Gastrocnemius medialis (tissue), 4 donors: ENCODE data around the gene ANKRD55. TPM values are rescaled to one million over a fixed set of nuclear protein-coding genes. Genes with fewer than 3 reads are reported as not detected.
"Not testable (repeated sequence)": the region's sequence is repeated elsewhere in the genome, so short reads cannot be mapped to it uniquely, and the experiment has no call there.

Source experiments
- ATAC-seq, 2 donors: fragments of 150-250 bp; one replicate each; pipeline ENCODE4 v1.9.1; 2016
- DNase-seq, 2 donors: peaks; one replicate each; pipeline ENCODE4 v3.0.0-alpha.2; 2019
- H3K27ac ChIP-seq, 4 donors: fragments of 200-600 bp; sonication (generic); 1 replicate in 1 of 4; 2 replicates in 3 of 4; pipeline ENCODE4 v1.5.1; 2016 to 2018; ENCODE audit warnings: mild to moderate bottlenecking in 2 of 4, moderate library complexity in 1 of 4
- H3K27me3 ChIP-seq, 3 donors: fragments of 200-600 bp; sonication (generic) in 2 of 3; 1 replicate in 1 of 3; 2 replicates in 2 of 3; pipeline versions ENCODE4 v1.5.1 to v1.6.0; 2016 to 2019; ENCODE audit warnings: mild to moderate bottlenecking in 1 of 3, moderate library complexity in 1 of 3
- H3K36me3 ChIP-seq, 2 donors: fragments of 200-600 bp; sonication (generic) in 1 of 2; one replicate each; pipeline ENCODE4 v1.5.1; 2017 to 2018
- H3K4me1 ChIP-seq, 2 donors: fragments of 200-600 bp; sonication (generic) in 1 of 2; one replicate each; pipeline ENCODE4 v1.5.1; 2016 to 2017; ENCODE audit warnings: mild to moderate bottlenecking in 2 of 2
- H3K4me3 ChIP-seq, 4 donors: fragments of 200-600 bp; sonication (generic) in 3 of 4; 1 replicate in 1 of 4; 2 replicates in 3 of 4; pipeline ENCODE4 v1.5.1; 2016 to 2019; ENCODE audit warnings: mild to moderate bottlenecking in 2 of 4
- H3K9me3 ChIP-seq, 3 donors: fragments of 200-600 bp; sonication (generic) in 2 of 3; 1 replicate in 1 of 3; 2 replicates in 2 of 3; pipeline ENCODE4 v1.5.1; 2016 to 2019
- CTCF ChIP-seq, 5 experiments: fragments of 450-650 bp in 3 of 5; fragments of 200-600 bp in 2 of 5; sonication (generic) in 2 of 5; IDR thresholded peaks in 4 of 5; conservative IDR thresholded peaks in 1 of 5; 1 replicate in 4 of 5; 2 replicates in 1 of 5; pipeline ENCODE4 v1.5.1; 2016 to 2019; ENCODE audit warnings: antibody characterized with exemption in 5 of 5, mild to moderate bottlenecking in 3 of 5, moderate library complexity in 3 of 5
- POLR2A ChIP-seq, 2 donors: fragments of 450-650 bp; IDR thresholded peaks; one replicate each; pipeline ENCODE4 v1.6.1; 2017; ENCODE audit warnings: antibody characterized with exemption in 2 of 2, mild to moderate bottlenecking in 2 of 2, moderate library complexity in 2 of 2
- in situ Hi-C, 4 donors: fragments of 200-750 bp; cut with MboI; loops; one replicate each; pipeline versions ENCODE4 v1.15.0 to v1.8.0; 2017; ENCODE audit warnings: low sequenced_read_pairs in 4 of 4
- intact Hi-C: fragments of 100-400 bp; cut with DNase I; formaldehyde crosslinking; loops from one replicate; pipeline ENCODE4 v1.15.1; 2023; ENCODE audit warnings: low total_unique reads
- total RNA-seq, 4 donors: library from RNA; depleted of rRNA; stranded (reverse); fragments of >200 nt; gene quantifications; one replicate each; pipeline versions ENCODE4 v1.1.0 to v1.2.3, GENCODE V29; 2016

ANKRD55 gene
- total RNA-seq, 4 donors from 2014 or later, result not detected

- no peaks in the 10 kb centered on the region for H3K27me3 ChIP-seq
- in situ Hi-C loops (loop anchor here in 2 of 4 donors (25.0 kb wide), 2 partner anchors 885 to 960 kb away; no protein-coding TSS in a partner anchor), intact Hi-C loops (no loop called here)
- H3K36me3 ChIP-seq, result no peaks in the 10 kb centered on the region
- TF ChIP-seq CTCF (IDR thresholded peaks at IDR 0.05 in 4 of 5, conservative IDR thresholded peaks at IDR 0.05 in 1 of 5) (no peak), POLR2A (IDR thresholded peaks at IDR 0.05) (no peak)
- DNase-seq, result no peak
- no peak for ATAC-seq
- H3K4me1 ChIP-seq, result no peaks in the 10 kb centered on the region
- H3K9me3 ChIP-seq, result no peaks in the 10 kb centered on the region
- H3K4me3 ChIP-seq, result no peak overlapping the region
- no peak overlapping the region for H3K27ac ChIP-seq
Observed at GRCh38 chr5:56251918-56252553, 18.9 kb upstream of the ANKRD55 start.

GRCh38 chr5:56251440-56251839 lies 18.3 kb upstream of the ANKRD55 start:
- intact Hi-C loops (no loop called here), in situ Hi-C loops (loop anchor here in 2 of 4 donors (25.0 kb wide), 2 partner anchors 886 to 961 kb away; no protein-coding TSS in a partner anchor)
- ATAC-seq (no peak), DNase-seq (no peak)
- H3K4me3 ChIP-seq, result no peak overlapping the region
- TF ChIP-seq CTCF (IDR thresholded peaks at IDR 0.05 in 4 of 5, conservative IDR thresholded peaks at IDR 0.05 in 1 of 5), result no peak
- no peak for TF ChIP-seq POLR2A (IDR thresholded peaks at IDR 0.05)
- H3K27me3 ChIP-seq, result no peaks in the 10 kb centered on the region
- H3K4me1 ChIP-seq, result no peaks in the 10 kb centered on the region
- H3K36me3 ChIP-seq, result no peaks in the 10 kb centered on the region
- no peak overlapping the region for H3K27ac ChIP-seq
- no peaks in the 10 kb centered on the region for H3K9me3 ChIP-seq

GRCh38 chr5:56250011-56250410 lies 16.9 kb upstream of the ANKRD55 start:
- no peak for DNase-seq
- H3K27me3 ChIP-seq, result no peaks in the 10 kb centered on the region
- H3K27ac ChIP-seq, result no peak overlapping the region
- H3K4me1 ChIP-seq, result no peaks in the 10 kb centered on the region
- H3K36me3 ChIP-seq, result no peaks in the 10 kb centered on the region
- in situ Hi-C loops, result loop anchor here in 2 of 4 donors (25.0 kb wide), 2 partner anchors 887 to 962 kb away; no protein-coding TSS in a partner anchor
- ATAC-seq, result no peak
- TF ChIP-seq POLR2A (IDR thresholded peaks at IDR 0.05) (no peak), CTCF (IDR thresholded peaks at IDR 0.05 in 4 of 5, conservative IDR thresholded peaks at IDR 0.05 in 1 of 5) (no peak)
- H3K9me3 ChIP-seq, result no peaks in the 10 kb centered on the region
- intact Hi-C loops, result no loop called here
- no peak overlapping the region for H3K4me3 ChIP-seq

- H3K27ac ChIP-seq, H3K4me3 ChIP-seq, DNase-seq, ATAC-seq, intact Hi-C loops, H3K36me3 ChIP-seq, in situ Hi-C loops, H3K4me1 ChIP-seq, H3K9me3 ChIP-seq, H3K27me3 ChIP-seq: not testable (repeated sequence)
Observed at GRCh38 chr5:56249085-56249484, 16.0 kb upstream of the ANKRD55 start.

- no peak overlapping the region for H3K4me3 ChIP-seq
- H3K27ac ChIP-seq, result no peak overlapping the region
- no peaks in the 10 kb centered on the region for H3K27me3 ChIP-seq
- no peak for DNase-seq
- in situ Hi-C loops, result no loop called here
- TF ChIP-seq CTCF (IDR thresholded peaks at IDR 0.05 in 4 of 5, conservative IDR thresholded peaks at IDR 0.05 in 1 of 5), result no peak
- TF ChIP-seq POLR2A (IDR thresholded peaks at IDR 0.05), result no peak
- H3K36me3 ChIP-seq, result no peaks in the 10 kb centered on the region
- H3K4me1 ChIP-seq, result no peaks in the 10 kb centered on the region
- H3K9me3 ChIP-seq, result no peaks in the 10 kb centered on the region
- no peak for ATAC-seq
- intact Hi-C loops, result no loop called here
Observed at GRCh38 chr5:56247592-56247991, 14.5 kb upstream of the ANKRD55 start.
